ENCODE results near the gene C16orf96. TPM values are rescaled to one million over a fixed set of nuclear protein-coding genes. Genes with fewer than 3 reads are reported as not detected.

Gene C16orf96
- total RNA-seq, 1 donor from 2014 or later: not detected

- no peak for DNase-seq (ENCODE audit: low read depth, low spot score)
Observed at GRCh38 chr16:4646773-4647643, 90.9 kb downstream of the C16orf96 start.

- no peak for DNase-seq (ENCODE audit: low read depth, low spot score)
Observed at GRCh38 chr16:4647644-4647980, 91.5 kb downstream of the C16orf96 start.

DNA sequence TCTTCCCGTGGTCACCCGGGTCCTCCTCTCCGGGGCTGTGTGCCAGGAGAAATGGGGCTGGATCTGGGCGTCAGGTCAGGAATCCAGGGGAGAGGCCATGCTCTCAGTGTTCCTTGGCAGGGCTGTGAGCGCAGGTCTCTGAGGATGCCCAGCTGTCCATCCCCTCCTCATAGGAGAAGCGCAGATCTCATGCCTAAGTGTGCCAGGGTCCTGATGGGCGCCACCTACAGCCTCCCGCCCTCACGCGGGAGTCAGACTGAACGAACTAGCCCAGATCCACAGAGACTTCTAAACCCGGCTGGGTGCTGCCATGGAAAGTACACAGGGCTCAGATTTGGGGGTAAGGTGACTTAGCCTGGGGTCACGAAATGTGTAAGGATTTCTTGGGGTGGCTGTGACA is 92.8 kb downstream of the C16orf96 start:
- DNase-seq (ENCODE audit: low read depth, low spot score): no peak

DNA sequence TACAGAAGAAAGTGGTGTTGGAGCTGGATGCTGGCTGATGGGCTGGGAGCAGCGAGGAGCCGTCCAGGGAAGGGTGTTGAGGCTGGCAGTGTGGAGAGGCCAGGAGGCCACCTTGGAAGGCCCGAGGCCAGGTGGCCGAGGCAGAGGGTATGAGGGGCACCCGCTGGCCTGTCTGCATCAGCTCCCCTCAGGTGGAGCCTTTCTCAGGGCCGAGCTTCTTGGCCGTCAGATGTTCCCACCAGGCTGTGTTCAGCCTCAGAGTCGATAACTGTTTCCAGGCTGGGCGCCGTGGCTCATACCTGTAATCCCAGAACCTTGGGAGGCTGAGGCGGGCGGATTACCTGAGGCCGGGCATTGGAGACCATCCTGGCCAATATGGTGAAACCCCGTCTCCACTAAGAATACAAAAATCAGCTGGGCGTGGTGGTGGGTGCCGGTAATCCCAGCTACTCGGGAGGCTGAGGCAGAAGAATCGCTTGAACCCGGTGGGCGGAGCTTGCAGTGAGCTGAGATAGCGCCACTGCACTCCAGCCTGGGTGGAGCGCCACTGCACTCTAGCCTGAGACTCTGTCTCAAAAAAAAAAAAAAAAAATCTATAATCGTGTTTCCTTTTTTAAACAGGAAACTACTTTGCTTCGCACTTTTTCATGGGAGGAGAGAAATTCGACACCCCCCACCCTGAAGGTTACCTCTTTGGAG is 93.8 kb downstream of the C16orf96 start:
- DNase-seq (ENCODE audit: low read depth, low spot score): no peak

Other genes with a start within 250 kb of the C16orf96 start
- gene GLIS2, start 240.3 kb upstream of the C16orf96 start, total RNA-seq: 1.1 and 1.6 TPM in 2 replicates
- 20.5 and 26.4 TPM in 2 replicates for gene PAM16, start 205.0 kb upstream of the C16orf96 start, total RNA-seq
- gene VASN, start 184.5 kb upstream of the C16orf96 start, total RNA-seq: 0.04 and 0.20 TPM in 2 replicates
- gene CORO7, start 139.7 kb upstream of the C16orf96 start, total RNA-seq: 33.0 and 42.4 TPM in 2 replicates
- gene DNAJA3, start 130.5 kb upstream of the C16orf96 start, total RNA-seq: 56.0 and 100 TPM in 2 replicates
- 61.2 and 86.6 TPM in 2 replicates for gene NMRAL1, start 81.7 kb upstream of the C16orf96 start, total RNA-seq
- gene HMOX2, start 79.9 kb upstream of the C16orf96 start, total RNA-seq: 124 and 143 TPM in 2 replicates
- 12.1 and 15.2 TPM in 2 replicates for gene CDIP1, start 17.6 kb upstream of the C16orf96 start, total RNA-seq
- gene UBALD1, start 58.5 kb downstream of the C16orf96 start, total RNA-seq: 3.9 and 5.4 TPM in 2 replicates
- gene MGRN1, start 68.5 kb downstream of the C16orf96 start, total RNA-seq: 22.9 and 24.4 TPM in 2 replicates
- gene NUDT16L1, start 137.2 kb downstream of the C16orf96 start, total RNA-seq: 21.2 and 31.9 TPM in 2 replicates
- gene ANKS3, start 177.9 kb downstream of the C16orf96 start, total RNA-seq: 14.3 and 21.6 TPM in 2 replicates
- gene DNAAF8, start 178.2 kb downstream of the C16orf96 start, total RNA-seq: 0.33 and 0.42 TPM in 2 replicates
- 5.1 and 6.7 TPM in 2 replicates for gene ZNF500, start 210.8 kb downstream of the C16orf96 start, total RNA-seq
- gene SEPTIN12, start 232.0 kb downstream of the C16orf96 start, total RNA-seq: not detected in 2 replicates
- not detected in 2 replicates for gene SMIM22, start 239.0 kb downstream of the C16orf96 start, total RNA-seq
- 10.7 and 11.7 TPM in 2 replicates for gene ROGDI, start 246.3 kb downstream of the C16orf96 start, total RNA-seq